ENCODE measurements around the gene TAS2R8.

Gene TAS2R8

DNA sequence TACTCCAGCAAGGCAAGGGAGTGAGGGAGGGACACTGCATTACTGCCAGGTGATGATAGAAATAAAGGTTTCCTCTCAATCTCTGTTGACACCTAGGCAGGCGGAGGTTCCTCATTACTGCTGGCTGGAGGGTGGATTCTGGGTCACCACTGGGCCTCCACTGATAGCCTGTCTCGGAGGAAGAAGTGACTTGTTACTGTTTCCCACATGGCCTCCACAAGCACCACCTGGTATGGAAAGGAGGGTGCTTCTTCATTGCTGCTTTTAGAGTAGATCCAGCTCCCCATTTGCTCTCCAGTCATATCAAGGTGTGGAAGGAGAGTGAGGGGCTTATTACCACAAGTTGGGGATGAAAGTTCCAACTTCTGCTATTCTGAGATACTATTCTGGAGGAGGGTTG lies 35.8 kb upstream of the TAS2R8 start:
- Histone ChIP-seq H3K4me3 (ENCODE audit: insufficient read depth, low read length, poor library complexity, severe bottlenecking) (no peak overlapping the region), H3K9ac (ENCODE audit: low read length) (no peak overlapping the region), H4K20me1 (ENCODE audit: low read depth, low read length) (no peaks in the 10 kb centered on the region), H3K36me3 (ENCODE audit: low read length) (no peaks in the 10 kb centered on the region), H3K9me3 (ENCODE audit: insufficient read depth, low read length) (no peaks in the 10 kb centered on the region), H3K9me2 (replicated peaks; ENCODE audit: insufficient read depth, low read length) (no peaks in the 10 kb centered on the region), H3K79me2 (ENCODE audit: insufficient read depth, low read length) (no peaks in the 10 kb centered on the region), H3K27ac (ENCODE audit: low read depth, low read length) (no peak overlapping the region), H3K27me3 (ENCODE audit: low read length) (no peaks in the 10 kb centered on the region), H3K4me2 (ENCODE audit: low read depth, low read length, poor library complexity, severe bottlenecking) (no peak overlapping the region), H3F3A (ENCODE audit: insufficient read depth) (no peaks in the 10 kb centered on the region), H2AFZ (ENCODE audit: low read depth, low read length, severe bottlenecking) (no peak overlapping the region)
- TF ChIP-seq, protein P1, sequence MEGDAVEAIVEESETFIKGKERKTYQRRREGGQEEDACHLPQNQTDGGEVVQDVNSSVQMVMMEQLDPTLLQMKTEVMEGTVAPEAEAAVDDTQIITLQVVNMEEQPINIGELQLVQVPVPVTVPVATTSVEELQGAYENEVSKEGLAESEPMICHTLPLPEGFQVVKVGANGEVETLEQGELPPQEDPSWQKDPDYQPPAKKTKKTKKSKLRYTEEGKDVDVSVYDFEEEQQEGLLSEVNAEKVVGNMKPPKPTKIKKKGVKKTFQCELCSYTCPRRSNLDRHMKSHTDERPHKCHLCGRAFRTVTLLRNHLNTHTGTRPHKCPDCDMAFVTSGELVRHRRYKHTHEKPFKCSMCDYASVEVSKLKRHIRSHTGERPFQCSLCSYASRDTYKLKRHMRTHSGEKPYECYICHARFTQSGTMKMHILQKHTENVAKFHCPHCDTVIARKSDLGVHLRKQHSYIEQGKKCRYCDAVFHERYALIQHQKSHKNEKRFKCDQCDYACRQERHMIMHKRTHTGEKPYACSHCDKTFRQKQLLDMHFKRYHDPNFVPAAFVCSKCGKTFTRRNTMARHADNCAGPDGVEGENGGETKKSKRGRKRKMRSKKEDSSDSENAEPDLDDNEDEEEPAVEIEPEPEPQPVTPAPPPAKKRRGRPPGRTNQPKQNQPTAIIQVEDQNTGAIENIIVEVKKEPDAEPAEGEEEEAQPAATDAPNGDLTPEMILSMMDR (IDR thresholded peaks at IDR 0.05; ENCODE audit: insufficient read depth, low read length, poor library complexity, severe bottlenecking) = no peak
- TF ChIP-seq EZH2phosphoT487 (conservative IDR thresholded peaks at IDR 0.05; ENCODE audit: low read length) = no peak

DNA sequence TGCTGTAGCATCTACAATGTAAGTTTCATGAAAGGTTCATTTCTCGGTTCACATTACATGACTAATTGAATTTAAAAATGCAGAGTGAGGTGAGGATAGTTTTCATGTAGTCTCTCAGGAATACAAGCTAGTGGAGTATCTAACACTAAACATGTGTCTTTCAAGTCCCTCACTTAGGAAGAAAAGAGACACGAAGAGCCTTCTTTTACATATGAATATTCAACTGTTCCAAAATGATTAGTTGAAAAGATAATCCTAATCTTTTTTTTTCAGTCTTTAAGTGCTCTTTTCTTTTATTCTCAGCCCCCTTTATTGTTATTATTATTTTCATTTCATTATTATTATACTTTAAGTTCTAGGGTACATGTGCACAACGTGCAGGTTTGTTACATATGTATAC lies 31.4 kb upstream of the TAS2R8 start:
- Histone ChIP-seq H2AFZ (ENCODE audit: low read depth, low read length, severe bottlenecking) (no peak overlapping the region), H3K27me3 (ENCODE audit: low read length) (no peaks in the 10 kb centered on the region), H3K4me2 (ENCODE audit: low read depth, low read length, poor library complexity, severe bottlenecking) (no peak overlapping the region), H4K20me1 (ENCODE audit: low read depth, low read length) (no peaks in the 10 kb centered on the region), H3K27ac (ENCODE audit: low read depth, low read length) (no peak overlapping the region), H3K9ac (ENCODE audit: low read length) (no peak overlapping the region), H3K79me2 (ENCODE audit: insufficient read depth, low read length) (no peaks in the 10 kb centered on the region), H3K9me3 (ENCODE audit: insufficient read depth, low read length) (no peaks in the 10 kb centered on the region), H3K9me2 (replicated peaks; ENCODE audit: insufficient read depth, low read length) (no peaks in the 10 kb centered on the region), H3K36me3 (ENCODE audit: low read length) (no peaks in the 10 kb centered on the region), H3F3A (ENCODE audit: insufficient read depth) (no peaks in the 10 kb centered on the region), H3K4me3 (ENCODE audit: insufficient read depth, low read length, poor library complexity, severe bottlenecking) (no peak overlapping the region)
- TF ChIP-seq, protein P1 (IDR thresholded peaks at IDR 0.05; ENCODE audit: insufficient read depth, low read length, poor library complexity, severe bottlenecking) = no peak
- no peak for TF ChIP-seq EZH2phosphoT487 (conservative IDR thresholded peaks at IDR 0.05; ENCODE audit: low read length)

DNA sequence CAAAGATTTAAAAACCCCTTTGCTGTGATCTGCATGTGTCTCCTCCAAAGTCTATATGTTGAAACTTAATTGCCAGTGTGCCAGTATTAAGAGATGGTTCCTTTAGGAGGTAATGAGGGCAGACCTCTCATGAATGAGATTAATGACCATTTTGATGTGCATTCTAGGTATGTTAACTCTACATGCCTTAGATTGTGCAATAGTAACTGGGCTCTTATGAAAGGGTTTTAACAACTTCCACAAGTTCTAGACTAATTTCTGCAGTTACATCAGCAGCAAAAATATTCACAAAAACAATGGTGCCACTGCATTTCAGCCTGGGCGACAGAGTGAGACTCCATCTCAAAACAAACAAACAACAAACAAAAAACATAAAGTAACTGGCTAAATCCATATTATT lies 22.9 kb upstream of the TAS2R8 start:
- no peak overlapping the region for H2AFZ ChIP-seq (ENCODE audit: low read depth, low read length, severe bottlenecking)
- H4K20me1 ChIP-seq (ENCODE audit: low read depth, low read length) = no peaks in the 10 kb centered on the region
- no peaks in the 10 kb centered on the region for H3K27me3 ChIP-seq (ENCODE audit: low read length)
- no peak overlapping the region for H3K27ac ChIP-seq (ENCODE audit: low read depth, low read length)
- no peak overlapping the region for H3K9ac ChIP-seq (ENCODE audit: low read length)
- no peak for TF ChIP-seq EZH2phosphoT487 (conservative IDR thresholded peaks at IDR 0.05; ENCODE audit: low read length)
- TF ChIP-seq, protein P1 (IDR thresholded peaks at IDR 0.05; ENCODE audit: insufficient read depth, low read length, poor library complexity, severe bottlenecking) = no peak
- H3K79me2 ChIP-seq (ENCODE audit: insufficient read depth, low read length) = no peaks in the 10 kb centered on the region
- no peak overlapping the region for H3K4me3 ChIP-seq (ENCODE audit: insufficient read depth, low read length, poor library complexity, severe bottlenecking)
- no peaks in the 10 kb centered on the region for H3F3A ChIP-seq (ENCODE audit: insufficient read depth)
- H3K36me3 ChIP-seq (ENCODE audit: low read length) = no peaks in the 10 kb centered on the region
- no peak overlapping the region for H3K4me2 ChIP-seq (ENCODE audit: low read depth, low read length, poor library complexity, severe bottlenecking)
- H3K9me2 ChIP-seq (replicated peaks; ENCODE audit: insufficient read depth, low read length) = no peaks in the 10 kb centered on the region
- no peaks in the 10 kb centered on the region for H3K9me3 ChIP-seq (ENCODE audit: insufficient read depth, low read length)

Measured in SU-DHL-6 (cell line).